Common myeloid progenitor, CD34-positive (primary cell): ENCODE data around the gene APOBEC3F.
"Not testable (repeated sequence)": the region's sequence is repeated elsewhere in the genome, so short reads cannot be mapped to it uniquely, and the experiment has no call there.

Source experiments
- CTCF ChIA-PET: fragments of 350-600 bp; sonication (Branson Sonifier 250); formaldehyde crosslinking; loops from one replicate; lab custom pipeline; 2021; ENCODE audit warnings: antibody characterized with exemption; lab: Charles Lee
- POLR2A ChIA-PET: fragments of 350-600 bp; sonication (Branson Sonifier 250); formaldehyde crosslinking; loops from one replicate; lab custom pipeline; 2021; ENCODE audit warnings: antibody characterized with exemption; lab: Charles Lee
- DNase-seq, 3 donors: peaks; one replicate each; pipeline versions ENCODE4 v3.0.0 to v3.0.0-alpha.2; 2013
- H3K27ac ChIP-seq, 2 experiments: 1 replicate in 1 of 2; 2 replicates in 1 of 2; pipeline ENCODE4 v1.7.0; 2013; ENCODE audit warnings: inconsistent platforms in 2 of 2, low read length in 2 of 2, mild to moderate bottlenecking in 2 of 2, low read depth in 1 of 2, moderate library complexity in 1 of 2; ENCODE audit not compliant: severe bottlenecking in 2 of 2, insufficient read depth in 1 of 2, poor library complexity in 1 of 2
- H3K27me3 ChIP-seq, 5 experiments: replicated peaks in 2 of 5; 1 replicate in 3 of 5; 2 replicates in 2 of 5; pipeline versions ENCODE4 v1.6.1 to v1.7.0; 2013; ENCODE audit warnings: low read length in 4 of 5, mild to moderate bottlenecking in 2 of 5, moderate library complexity in 2 of 5, inconsistent platforms in 1 of 5; ENCODE audit not compliant: insufficient read depth in 5 of 5, control insufficient read depth in 4 of 5
- H3K36me3 ChIP-seq, 4 experiments: 1 replicate in 2 of 4; 2 replicates in 2 of 4; pipeline versions ENCODE4 v1.6.1 to v1.7.0; 2013; ENCODE audit warnings: low read length in 3 of 4, control low read depth in 1 of 4, mild to moderate bottlenecking in 1 of 4; ENCODE audit not compliant: control insufficient read depth in 4 of 4, insufficient read depth in 4 of 4
- H3K4me1 ChIP-seq, 4 experiments: 1 replicate in 3 of 4; 2 replicates in 1 of 4; pipeline versions ENCODE4 v1.6.1 to v1.7.1; 2013; ENCODE audit warnings: low read length in 3 of 4, mild to moderate bottlenecking in 3 of 4, control low read depth in 1 of 4, inconsistent platforms in 1 of 4, moderate library complexity in 1 of 4; ENCODE audit not compliant: control insufficient read depth in 4 of 4, insufficient read depth in 4 of 4; ENCODE audit errors: control extremely low read depth in 1 of 4
- H3K4me3 ChIP-seq, 7 experiments: 1 replicate in 4 of 7; 2 replicates in 3 of 7; pipeline versions ENCODE4 v1.5.1 to v1.7.0; 2013; ENCODE audit warnings: mild to moderate bottlenecking in 7 of 7, low read length in 6 of 7, moderate library complexity in 6 of 7, inconsistent platforms in 2 of 7, low read depth in 2 of 7, control low read depth in 1 of 7; ENCODE audit not compliant: insufficient read depth in 4 of 7, control insufficient read depth in 1 of 7; ENCODE audit errors: extremely low read depth in 1 of 7
- H3K9me3 ChIP-seq, 5 experiments: 1 replicate in 4 of 5; 2 replicates in 1 of 5; pipeline versions ENCODE4 v1.6.1 to v1.7.1; 2013; ENCODE audit warnings: low read length in 4 of 5, mild to moderate bottlenecking in 2 of 5, inconsistent platforms in 1 of 5, low read depth in 1 of 5, moderate library complexity in 1 of 5; ENCODE audit not compliant: control insufficient read depth in 4 of 5, insufficient read depth in 2 of 5; ENCODE audit errors: control extremely low read depth in 1 of 5
- WGBS: methylation state at CpG from one replicate; pipeline ENCODE4 v1.1.5; 2013; ENCODE audit not compliant: insufficient coverage; 5-methylcytosine and 5-hydroxymethylcytosine counted together

APOBEC3F gene

DNA sequence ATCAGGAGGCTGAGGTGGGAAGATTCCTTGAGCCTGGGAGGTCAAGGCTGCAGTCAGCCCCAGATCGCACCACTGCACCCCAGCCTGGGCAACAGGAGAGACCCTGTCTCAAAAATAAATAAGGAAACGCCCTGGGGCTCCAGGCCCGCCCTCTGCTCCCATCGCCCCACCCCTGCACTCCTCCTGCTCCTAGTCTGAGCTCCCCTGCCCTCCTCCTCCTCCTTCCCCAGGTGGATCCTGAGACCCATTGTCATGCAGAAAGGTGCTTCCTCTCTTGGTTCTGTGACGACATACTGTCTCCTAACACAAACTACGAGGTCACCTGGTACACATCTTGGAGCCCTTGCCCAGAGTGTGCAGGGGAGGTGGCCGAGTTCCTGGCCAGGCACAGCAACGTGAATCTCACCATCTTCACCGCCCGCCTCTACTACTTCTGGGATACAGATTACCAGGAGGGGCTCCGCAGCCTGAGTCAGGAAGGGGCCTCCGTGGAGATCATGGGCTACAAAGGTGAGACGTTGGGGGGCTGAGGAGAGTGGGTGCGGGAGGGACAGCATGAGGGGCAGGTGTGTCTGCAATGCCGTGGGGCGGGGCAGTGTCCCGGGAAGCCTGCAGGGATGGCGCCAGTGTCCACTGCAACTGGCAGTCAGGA lies 11.3 kb downstream of the APOBEC3F start:
- DNase-seq, H3K27me3 ChIP-seq, H3K27ac ChIP-seq, CTCF ChIA-PET, H3K4me3 ChIP-seq, POLR2A ChIA-PET, H3K4me1 ChIP-seq, H3K36me3 ChIP-seq: not testable (repeated sequence)
- H3K9me3 ChIP-seq: peaks cover 0 to 12% (median 0%) of the 10 kb centered on the region in 5 experiments
- WGBS: 97% methylated on average over 12 of the region's 18 CpGs

DNA sequence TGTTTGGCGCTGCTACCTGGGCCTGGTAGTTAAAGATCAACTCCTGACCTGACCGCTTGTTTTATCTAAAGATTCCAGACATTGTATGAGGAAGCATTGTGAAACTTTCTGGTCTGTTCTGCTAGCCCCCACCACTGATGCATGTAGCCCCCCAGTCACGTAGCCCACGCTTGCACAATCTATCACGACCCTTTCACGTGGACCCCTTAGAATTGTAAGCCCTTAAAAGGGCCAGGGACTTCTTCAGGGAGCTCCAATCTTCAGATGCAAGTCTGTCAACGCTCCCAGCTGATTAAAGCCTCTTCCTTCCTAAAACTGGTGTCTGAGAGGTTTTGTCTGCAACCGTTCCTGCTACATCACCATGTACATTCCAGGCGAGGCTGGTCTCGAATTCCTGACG lies 15.0 kb downstream of the APOBEC3F start:
- peaks cover 0 to 12% (median 0%) of the 10 kb centered on the region in 5 experiments for H3K9me3 ChIP-seq
- 98% methylated on average over 10 of the region's 11 CpGs for WGBS
- H3K36me3 ChIP-seq: no peaks in the 10 kb centered on the region
- POLR2A ChIA-PET: no interaction called here
- peaks cover 0 to 5% (median 1%) of the 10 kb centered on the region in 4 experiments for H3K4me1 ChIP-seq
- peak in 2 of 3 donors; percentile 7 to 19 for DNase-seq
- CTCF ChIA-PET: no interaction called here
- no peak overlapping the region for H3K4me3 ChIP-seq
- no peak overlapping the region for H3K27ac ChIP-seq
- H3K27me3 ChIP-seq: no peaks in the 10 kb centered on the region

DNA sequence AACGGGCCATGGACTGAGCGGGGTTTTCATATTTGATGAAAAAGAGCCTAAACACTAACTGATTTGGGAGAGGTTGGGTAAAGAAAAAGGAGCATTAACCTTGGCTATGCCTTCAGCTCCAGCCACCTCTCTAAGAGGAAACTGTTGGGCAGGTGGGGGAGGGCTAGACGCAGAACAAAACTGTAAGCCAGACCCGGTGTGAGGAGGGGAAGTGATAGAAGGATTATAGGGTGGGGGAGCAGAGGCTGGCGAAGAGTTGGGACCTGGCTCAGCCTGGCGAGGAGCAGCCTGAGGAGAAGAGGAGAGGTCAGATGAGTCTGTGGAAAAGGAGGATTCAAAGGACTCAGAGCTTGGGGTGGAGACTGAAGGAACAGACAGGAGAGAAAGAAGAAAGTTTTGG lies 20.6 kb downstream of the APOBEC3F start:
- H3K4me1 ChIP-seq: peaks cover 0 to 14% (median 6%) of the 10 kb centered on the region in 4 experiments
- CTCF ChIA-PET, H3K27me3 ChIP-seq, H3K36me3 ChIP-seq, H3K9me3 ChIP-seq, H3K27ac ChIP-seq, POLR2A ChIA-PET, H3K4me3 ChIP-seq: not testable (repeated sequence)
- peak in 2 of 3 donors; percentile 37 to 50 for DNase-seq
- WGBS: 38% methylated on average over 6 of the region's 6 CpGs

DNA sequence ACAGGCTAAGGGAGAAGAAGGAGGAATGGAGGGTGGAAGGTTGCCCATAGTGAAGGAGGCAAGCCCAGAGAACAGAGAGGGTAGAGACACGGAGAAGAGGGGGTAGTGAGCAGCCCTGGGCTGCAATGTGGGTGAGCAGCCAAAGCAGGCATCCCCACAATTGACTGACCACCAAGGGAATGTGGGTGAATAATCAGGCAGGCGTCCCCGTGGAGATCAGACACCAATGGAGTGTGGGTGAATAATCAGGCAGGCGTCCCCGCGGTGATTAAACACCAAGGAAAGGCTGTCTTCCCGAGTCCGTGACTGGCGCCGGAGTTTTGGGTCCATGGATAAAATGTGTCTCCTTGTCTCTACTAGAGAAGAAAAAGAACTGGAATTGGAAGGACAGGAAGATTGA lies 21.3 kb downstream of the APOBEC3F start:
- peaks cover 0 to 18% (median 8%) of the 10 kb centered on the region in 4 experiments for H3K4me1 ChIP-seq
- DNase-seq, H3K9me3 ChIP-seq, H3K4me3 ChIP-seq, CTCF ChIA-PET, H3K27me3 ChIP-seq, H3K27ac ChIP-seq, POLR2A ChIA-PET, H3K36me3 ChIP-seq: not testable (repeated sequence)
- 89% methylated on average over 9 of the region's 10 CpGs for WGBS

DNA sequence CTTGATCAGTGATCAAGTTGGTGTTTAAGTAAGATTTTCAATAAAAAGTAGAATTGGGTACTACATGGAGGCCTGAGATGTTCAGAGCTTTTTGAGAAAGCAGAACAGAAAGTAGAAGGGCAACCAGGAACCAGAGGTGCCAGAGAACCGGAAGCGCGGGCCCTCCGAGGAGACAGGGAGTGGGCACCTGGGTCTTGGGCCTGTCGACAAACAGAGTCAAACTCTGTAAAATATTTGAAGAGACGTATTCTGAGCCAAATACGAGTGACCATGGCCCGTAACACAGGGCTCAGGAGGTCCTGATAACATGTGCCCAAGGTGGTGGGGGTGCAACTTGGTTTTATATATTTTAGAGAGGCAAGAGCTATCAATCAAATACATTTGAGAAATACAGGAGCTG lies 23.2 kb downstream of the APOBEC3F start:
- H3K36me3 ChIP-seq, H3K9me3 ChIP-seq, POLR2A ChIA-PET, H3K27ac ChIP-seq, H3K27me3 ChIP-seq, DNase-seq, CTCF ChIA-PET, H3K4me3 ChIP-seq: not testable (repeated sequence)
- H3K4me1 ChIP-seq: peaks cover 0 to 18% (median 8%) of the 10 kb centered on the region in 4 experiments
- 82% methylated on average over 8 of the region's 8 CpGs for WGBS

DNA sequence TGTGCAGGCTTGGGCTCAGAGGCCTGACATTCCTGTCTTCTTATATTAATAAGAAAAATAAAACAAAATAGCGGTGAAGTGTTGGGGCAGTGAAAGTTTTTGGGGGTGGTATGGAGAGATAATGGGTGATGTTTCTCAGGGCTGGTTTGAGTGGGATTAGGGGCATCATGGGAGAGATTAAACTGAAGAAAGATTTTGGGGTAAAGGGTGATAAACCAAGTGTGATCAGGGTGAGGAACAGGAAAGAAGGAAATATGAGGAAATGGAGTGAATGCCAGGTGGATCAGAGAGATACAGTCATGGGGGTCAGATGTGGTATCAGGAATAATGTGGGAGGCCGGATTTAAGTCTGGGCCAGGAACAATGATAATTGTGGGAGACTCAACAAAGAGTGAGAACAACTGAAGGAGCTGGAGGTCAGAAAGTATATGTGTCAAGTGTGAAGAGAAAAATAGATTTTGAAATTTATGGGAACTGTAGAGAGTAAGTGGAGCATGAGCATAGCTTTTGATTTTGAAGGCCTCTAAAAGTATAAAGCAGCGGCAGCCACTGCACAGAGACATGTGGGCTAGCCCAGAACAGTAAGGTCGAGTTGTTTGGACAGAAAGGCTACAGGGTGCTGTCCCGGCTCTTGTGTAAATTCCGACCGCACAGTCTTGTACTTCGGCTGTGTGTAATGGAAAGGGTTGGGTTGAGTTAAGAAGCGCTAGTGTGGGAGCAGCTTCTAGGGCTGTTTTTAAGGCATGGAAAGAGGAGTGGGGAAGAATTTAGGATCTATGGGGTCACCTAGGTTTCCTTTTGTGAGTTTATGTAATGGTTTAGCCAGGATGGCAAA lies 26.0 kb downstream of the APOBEC3F start:
- DNase-seq, H3K9me3 ChIP-seq, CTCF ChIA-PET, H3K36me3 ChIP-seq, H3K4me1 ChIP-seq, H3K27me3 ChIP-seq, H3K4me3 ChIP-seq, POLR2A ChIA-PET: not testable (repeated sequence)
- H3K27ac ChIP-seq: peak overlapping the region in 1 of 2 experiments; percentile 25
- 95% methylated on average over 6 of the region's 9 CpGs for WGBS
